ENCODE results near the gene MYLK. TPM values are rescaled to one million over a fixed set of nuclear protein-coding genes. Genes with fewer than 3 reads are reported as not detected.
A peak's percentile ranks its signal among the peaks of the same experiment; 100 is the strongest.

MYLK gene
- total and polyA plus RNA-seq, 10 of the 15 experiments (the other 5 are each of a cell fraction or from before 2014, with no cell fraction given): 0.04 to 1.6 (median 0.42) TPM; not detected in 1

DNA sequence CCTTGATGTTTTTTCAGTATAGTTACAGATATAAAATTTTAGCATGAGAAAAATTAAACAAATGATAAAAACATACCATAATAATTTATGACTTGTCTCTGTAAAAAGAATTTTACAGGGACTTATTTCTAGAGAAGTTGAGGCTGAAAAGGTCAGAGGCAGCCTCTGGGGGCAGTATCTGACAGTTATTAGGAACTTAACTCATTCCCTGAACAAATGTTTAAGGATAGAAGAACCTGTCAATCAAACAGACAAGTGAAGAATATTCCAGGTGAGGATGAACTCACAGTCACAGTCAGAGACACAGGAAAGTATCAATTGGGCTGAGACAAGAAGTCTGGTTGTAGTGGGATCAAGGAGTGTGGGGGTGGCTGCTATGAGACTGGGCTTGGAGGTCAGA, 7.3 kb downstream of the MYLK start (continued):
- TF ChIP-seq, protein P1, sequence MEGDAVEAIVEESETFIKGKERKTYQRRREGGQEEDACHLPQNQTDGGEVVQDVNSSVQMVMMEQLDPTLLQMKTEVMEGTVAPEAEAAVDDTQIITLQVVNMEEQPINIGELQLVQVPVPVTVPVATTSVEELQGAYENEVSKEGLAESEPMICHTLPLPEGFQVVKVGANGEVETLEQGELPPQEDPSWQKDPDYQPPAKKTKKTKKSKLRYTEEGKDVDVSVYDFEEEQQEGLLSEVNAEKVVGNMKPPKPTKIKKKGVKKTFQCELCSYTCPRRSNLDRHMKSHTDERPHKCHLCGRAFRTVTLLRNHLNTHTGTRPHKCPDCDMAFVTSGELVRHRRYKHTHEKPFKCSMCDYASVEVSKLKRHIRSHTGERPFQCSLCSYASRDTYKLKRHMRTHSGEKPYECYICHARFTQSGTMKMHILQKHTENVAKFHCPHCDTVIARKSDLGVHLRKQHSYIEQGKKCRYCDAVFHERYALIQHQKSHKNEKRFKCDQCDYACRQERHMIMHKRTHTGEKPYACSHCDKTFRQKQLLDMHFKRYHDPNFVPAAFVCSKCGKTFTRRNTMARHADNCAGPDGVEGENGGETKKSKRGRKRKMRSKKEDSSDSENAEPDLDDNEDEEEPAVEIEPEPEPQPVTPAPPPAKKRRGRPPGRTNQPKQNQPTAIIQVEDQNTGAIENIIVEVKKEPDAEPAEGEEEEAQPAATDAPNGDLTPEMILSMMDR (IDR thresholded peaks at IDR 0.05 in 2 of 3, conservative IDR thresholded peaks at IDR 0.05 in 1 of 3; ENCODE audit: control insufficient read depth in 2 of 3, extremely low read depth in 1 of 3, insufficient read depth in 1 of 3, low read depth in 3 of 3, low read length in 3 of 3): peak in 2 of 3 experiments; percentile 9 to 45; a peak in 2 of 6 replicates
- TF ChIP-seq SUPT20H (IDR thresholded peaks at IDR 0.05; ENCODE audit: borderline replicate concordance, control insufficient read depth, low read depth, low read length): no peak
- TF ChIP-seq KLF5 (IDR thresholded peaks at IDR 0.05; ENCODE audit: partially characterized antibody): no peak
- no peak for TF ChIP-seq ZNF24 (IDR thresholded peaks at IDR 0.05)
- no peak for TF ChIP-seq LARP7 (IDR thresholded peaks at IDR 0.05)
- TF ChIP-seq SMAD5 (IDR thresholded peaks at IDR 0.05; ENCODE audit: low read depth): no peak
- TF ChIP-seq RAD21 (IDR thresholded peaks at IDR 0.05; ENCODE audit: insufficient read depth, low read depth, low read length): 0 out of 2 replicates have a peak, but pooled peaks have one; percentile 9
- TF ChIP-seq BRCA1 (IDR thresholded peaks at IDR 0.05; ENCODE audit: low read depth, low read length): no peak
- TF ChIP-seq SRF (IDR thresholded peaks at IDR 0.05; ENCODE audit: low read depth in 2 of 2, low read length in 2 of 2): no peak
- TF ChIP-seq, protein P2, sequence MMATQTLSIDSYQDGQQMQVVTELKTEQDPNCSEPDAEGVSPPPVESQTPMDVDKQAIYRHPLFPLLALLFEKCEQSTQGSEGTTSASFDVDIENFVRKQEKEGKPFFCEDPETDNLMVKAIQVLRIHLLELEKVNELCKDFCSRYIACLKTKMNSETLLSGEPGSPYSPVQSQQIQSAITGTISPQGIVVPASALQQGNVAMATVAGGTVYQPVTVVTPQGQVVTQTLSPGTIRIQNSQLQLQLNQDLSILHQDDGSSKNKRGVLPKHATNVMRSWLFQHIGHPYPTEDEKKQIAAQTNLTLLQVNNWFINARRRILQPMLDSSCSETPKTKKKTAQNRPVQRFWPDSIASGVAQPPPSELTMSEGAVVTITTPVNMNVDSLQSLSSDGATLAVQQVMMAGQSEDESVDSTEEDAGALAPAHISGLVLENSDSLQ (IDR thresholded peaks at IDR 0.05): 0 out of 2 replicates have a peak, but pooled peaks have one; percentile 43
- no peak for TF ChIP-seq CBFB (IDR thresholded peaks at IDR 0.05; ENCODE audit: low read depth)
- TF ChIP-seq, protein P3, sequence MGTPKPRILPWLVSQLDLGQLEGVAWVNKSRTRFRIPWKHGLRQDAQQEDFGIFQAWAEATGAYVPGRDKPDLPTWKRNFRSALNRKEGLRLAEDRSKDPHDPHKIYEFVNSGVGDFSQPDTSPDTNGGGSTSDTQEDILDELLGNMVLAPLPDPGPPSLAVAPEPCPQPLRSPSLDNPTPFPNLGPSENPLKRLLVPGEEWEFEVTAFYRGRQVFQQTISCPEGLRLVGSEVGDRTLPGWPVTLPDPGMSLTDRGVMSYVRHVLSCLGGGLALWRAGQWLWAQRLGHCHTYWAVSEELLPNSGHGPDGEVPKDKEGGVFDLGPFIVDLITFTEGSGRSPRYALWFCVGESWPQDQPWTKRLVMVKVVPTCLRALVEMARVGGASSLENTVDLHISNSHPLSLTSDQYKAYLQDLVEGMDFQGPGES (IDR thresholded peaks at IDR 0.05): no peak
- no peak for TF ChIP-seq IKZF1 (conservative IDR thresholded peaks at IDR 0.05)
- TF ChIP-seq CBX5 (IDR thresholded peaks at IDR 0.05; ENCODE audit: low read depth): no peak
- no peak for TF ChIP-seq NBN (IDR thresholded peaks at IDR 0.05)
- no peak for TF ChIP-seq RELA (IDR thresholded peaks at IDR 0.05; ENCODE audit: borderline replicate concordance, partially characterized antibody)
- no peak for TF ChIP-seq YY1 (IDR thresholded peaks at IDR 0.05; ENCODE audit: low read depth, low read length)
- TF ChIP-seq, protein P4, sequence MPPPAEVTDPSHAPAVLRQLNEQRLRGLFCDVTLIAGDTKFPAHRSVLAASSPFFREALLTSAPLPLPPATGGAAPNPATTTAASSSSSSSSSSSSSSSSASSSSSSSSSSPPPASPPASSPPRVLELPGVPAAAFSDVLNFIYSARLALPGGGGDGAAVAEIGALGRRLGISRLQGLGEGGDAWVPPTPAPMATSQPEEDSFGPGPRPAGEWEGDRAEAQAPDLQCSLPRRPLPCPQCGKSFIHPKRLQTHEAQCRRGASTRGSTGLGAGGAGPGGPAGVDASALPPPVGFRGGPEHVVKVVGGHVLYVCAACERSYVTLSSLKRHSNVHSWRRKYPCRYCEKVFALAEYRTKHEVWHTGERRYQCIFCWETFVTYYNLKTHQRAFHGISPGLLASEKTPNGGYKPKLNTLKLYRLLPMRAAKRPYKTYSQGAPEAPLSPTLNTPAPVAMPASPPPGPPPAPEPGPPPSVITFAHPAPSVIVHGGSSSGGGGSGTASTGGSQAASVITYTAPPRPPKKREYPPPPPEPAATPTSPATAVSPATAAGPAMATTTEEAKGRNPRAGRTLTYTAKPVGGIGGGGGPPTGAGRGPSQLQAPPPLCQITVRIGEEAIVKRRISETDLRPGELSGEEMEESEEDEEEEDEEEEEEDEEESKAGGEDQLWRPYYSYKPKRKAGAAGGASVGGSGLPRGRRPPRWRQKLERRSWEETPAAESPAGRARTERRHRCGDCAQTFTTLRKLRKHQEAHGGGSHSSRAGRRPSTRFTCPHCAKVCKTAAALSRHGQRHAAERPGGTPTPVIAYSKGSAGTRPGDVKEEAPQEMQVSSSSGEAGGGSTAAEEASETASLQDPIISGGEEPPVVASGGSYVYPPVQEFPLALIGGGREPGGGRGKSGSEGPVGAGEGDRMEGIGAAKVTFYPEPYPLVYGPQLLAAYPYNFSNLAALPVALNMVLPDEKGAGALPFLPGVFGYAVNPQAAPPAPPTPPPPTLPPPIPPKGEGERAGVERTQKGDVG (CRISPR knock-in tag; IDR thresholded peaks at IDR 0.05): no peak
- no peak for TF ChIP-seq ZNF207 (IDR thresholded peaks at IDR 0.05; ENCODE audit: borderline replicate concordance)
